RWPE2 (cell line): ENCODE measurements around the gene MCF2L.

Source experiments
- ATAC-seq: fragments of 200-7000 bp; cut with Tn5 transposase; 3 replicates; pipeline ENCODE4 v1.9.1; 2021; ENCODE audit warnings: low read depth
- DNase-seq: peaks from one replicate; pipeline ENCODE4 v3.0.0-alpha.2; 2020; ENCODE audit warnings: low spot score
- H3K27ac ChIP-seq: fragments of 450-650 bp; 2 replicates; pipeline ENCODE4 v1.5.1; 2017; ENCODE audit warnings: mild to moderate bottlenecking; ENCODE audit not compliant: poor library complexity, severe bottlenecking
- H3K27me3 ChIP-seq: fragments of 250-450 bp; sonication (Bioruptor Pico); 2 replicates; pipeline ENCODE4 v1.5.1; 2021; ENCODE audit warnings: mild to moderate bottlenecking, moderate library complexity; ENCODE audit not compliant: insufficient read depth, poor library complexity, severe bottlenecking
- H3K36me3 ChIP-seq: fragments of 250-450 bp; sonication (Bioruptor Pico); 2 replicates; pipeline ENCODE4 v1.5.1; 2020; ENCODE audit warnings: low read depth, mild to moderate bottlenecking, moderate library complexity
- H3K4me1 ChIP-seq: fragments of 250-450 bp; sonication (Bioruptor Pico); 2 replicates; pipeline ENCODE4 v1.5.1; 2021; ENCODE audit warnings: mild to moderate bottlenecking, moderate library complexity; ENCODE audit not compliant: insufficient read depth, poor library complexity, severe bottlenecking
- H3K4me3 ChIP-seq: fragments of 250-450 bp; sonication (Bioruptor Pico); 2 replicates; pipeline ENCODE4 v1.5.1; 2021; ENCODE audit warnings: mild to moderate bottlenecking, moderate library complexity; ENCODE audit not compliant: severe bottlenecking
- H3K9me3 ChIP-seq: fragments of 250-450 bp; sonication (Bioruptor Pico); 2 replicates; pipeline ENCODE4 v1.5.1; 2021; ENCODE audit warnings: mild to moderate bottlenecking, moderate library complexity; ENCODE audit not compliant: severe bottlenecking
- CTCF ChIP-seq: fragments of 450-650 bp; IDR thresholded peaks from one replicate; pipeline ENCODE4 v1.5.1; 2017; ENCODE audit warnings: mild to moderate bottlenecking, moderate library complexity; ENCODE audit not compliant: poor library complexity, severe bottlenecking

The MCF2L gene

GRCh38 chr13:112943309-112944125 lies 25.5 kb upstream of the MCF2L start:
- H3K9me3 ChIP-seq: no peaks in the 10 kb centered on the region
- H3K4me1 ChIP-seq: no peaks in the 10 kb centered on the region
- no peak for TF ChIP-seq CTCF
- H3K27me3 ChIP-seq: peaks cover 10% of the 10 kb centered on the region
- no peak overlapping the region for H3K27ac ChIP-seq
- DNase-seq (no peak), ATAC-seq (peak; percentile 50)
- peak overlapping the region; percentile 24 for H3K4me3 ChIP-seq
- no peaks in the 10 kb centered on the region for H3K36me3 ChIP-seq

GRCh38 chr13:112947796-112948195 lies 21.2 kb upstream of the MCF2L start:
- H3K4me3 ChIP-seq: no peak overlapping the region
- DNase-seq: no peak
- H3K27ac ChIP-seq: no peak overlapping the region
- ATAC-seq: no peak
- no peaks in the 10 kb centered on the region for H3K4me1 ChIP-seq
- no peaks in the 10 kb centered on the region for H3K36me3 ChIP-seq
- no peak for TF ChIP-seq CTCF
- H3K27me3 ChIP-seq: peaks cover 19% of the 10 kb centered on the region
- no peaks in the 10 kb centered on the region for H3K9me3 ChIP-seq

- no peaks in the 10 kb centered on the region for H3K36me3 ChIP-seq
- no peak for DNase-seq
- H3K27me3 ChIP-seq: peaks cover 9% of the 10 kb centered on the region
- TF ChIP-seq CTCF: no peak
- no peak overlapping the region for H3K4me3 ChIP-seq
- no peak overlapping the region for H3K27ac ChIP-seq
- no peak for ATAC-seq
- H3K9me3 ChIP-seq: no peaks in the 10 kb centered on the region
- no peaks in the 10 kb centered on the region for H3K4me1 ChIP-seq
Observed at GRCh38 chr13:112951674-112952371, 17.2 kb upstream of the MCF2L start.

GRCh38 chr13:112952759-112953551 lies 16.1 kb upstream of the MCF2L start:
- Histone ChIP-seq H3K4me3 (no peak overlapping the region), H3K27ac (no peak overlapping the region), H3K27me3 (peaks cover 9% of the 10 kb centered on the region), H3K4me1 (no peaks in the 10 kb centered on the region), H3K9me3 (no peaks in the 10 kb centered on the region), H3K36me3 (no peaks in the 10 kb centered on the region)
- TF ChIP-seq CTCF: no peak
- ATAC-seq: no peak
- DNase-seq: no peak
